ENCODE data around the gene ATOH8.

The ATOH8 gene

GRCh38 chr2:85834466-85834865, 80.7 kb downstream of the ATOH8 start:
- no peak for DNase-seq

Measured in NCI-H187 (cell line).